ENCODE measurements around the gene GAS2L3.
"Not testable (repeated sequence)": the region's sequence is repeated elsewhere in the genome, so short reads cannot be mapped to it uniquely, and the experiment has no call there.

The GAS2L3 gene

GRCh38 chr12:100573292-100574186, at the start of gene GAS2L3:
Gene GAS2L3 (plus strand): TSS chr12:100573684. CDS start chr12:100594905, 21,221 bp downstream.
- DNase-seq (ENCODE audit: low read depth), result peak; percentile 29

- DNase-seq (ENCODE audit: low read depth), result no peak
Observed at GRCh38 chr12:100528034-100528433, 45.5 kb upstream of the GAS2L3 start.

- no peak for DNase-seq (ENCODE audit: low read depth)
Observed at GRCh38 chr12:100528471-100529127, 44.9 kb upstream of the GAS2L3 start.

GRCh38 chr12:100529756-100530350, 43.6 kb upstream of the GAS2L3 start:
- no peak for DNase-seq (ENCODE audit: low read depth)

- no peak for DNase-seq (ENCODE audit: low read depth)
Observed at GRCh38 chr12:100533376-100533775, 40.1 kb upstream of the GAS2L3 start.

GRCh38 chr12:100534625-100535227, 38.8 kb upstream of the GAS2L3 start:
- no peak for DNase-seq (ENCODE audit: low read depth)

GRCh38 chr12:100539202-100539601, 34.3 kb upstream of the GAS2L3 start:
- DNase-seq (ENCODE audit: low read depth), result no peak

- no peak for DNase-seq (ENCODE audit: low read depth)
Observed at GRCh38 chr12:100544165-100544564, 29.3 kb upstream of the GAS2L3 start.

- no peak for DNase-seq (ENCODE audit: low read depth)
Observed at GRCh38 chr12:100545092-100545491, 28.4 kb upstream of the GAS2L3 start.

- DNase-seq (ENCODE audit: low read depth), result no peak
Observed at GRCh38 chr12:100553936-100554335, 19.5 kb upstream of the GAS2L3 start.

- no peak for DNase-seq (ENCODE audit: low read depth)
Observed at GRCh38 chr12:100554608-100555077, 18.8 kb upstream of the GAS2L3 start.

- DNase-seq (ENCODE audit: low read depth), result no peak
Observed at GRCh38 chr12:100555722-100556121, 17.8 kb upstream of the GAS2L3 start.

GRCh38 chr12:100557357-100557756, 16.1 kb upstream of the GAS2L3 start:
- no peak for DNase-seq (ENCODE audit: low read depth)

- DNase-seq (ENCODE audit: low read depth), result not testable (repeated sequence)
Observed at GRCh38 chr12:100559261-100559660, 14.2 kb upstream of the GAS2L3 start.

- no peak for DNase-seq (ENCODE audit: low read depth)
Observed at GRCh38 chr12:100564090-100564489, 9.4 kb upstream of the GAS2L3 start.

GRCh38 chr12:100564905-100565467, 8.5 kb upstream of the GAS2L3 start:
- DNase-seq (ENCODE audit: low read depth), result no peak

GRCh38 chr12:100565987-100566545, 7.4 kb upstream of the GAS2L3 start:
- no peak for DNase-seq (ENCODE audit: low read depth)

GRCh38 chr12:100566887-100567637, 6.4 kb upstream of the GAS2L3 start:
- no peak for DNase-seq (ENCODE audit: low read depth)

- no peak for DNase-seq (ENCODE audit: low read depth)
Observed at GRCh38 chr12:100567945-100568344, 5.5 kb upstream of the GAS2L3 start.

- no peak for DNase-seq (ENCODE audit: low read depth)
Observed at GRCh38 chr12:100572184-100572583, 1.3 kb upstream of the GAS2L3 start.

Measured in stimulated activated CD8-positive, alpha-beta memory T cell treated with anti-CD3 and anti-CD28 coated beads, Interleukin-12 subunit alpha, Interleukin-12 subunit beta, amount 100 ng/mL, for 4 hours (primary cell).